GM23338 (cell line): ENCODE data around the gene UGT2B17. TPM values are rescaled to one million over a fixed set of nuclear protein-coding genes. Genes with fewer than 3 reads are reported as not detected.

Experiments used
- ATAC-seq: fragments of 200-7000 bp; cut with Tn5 transposase; 3 replicates; pipeline ENCODE4 v1.9.1; 2020
- DNase-seq: peaks from one replicate; pipeline ENCODE4 v3.0.0-alpha.2; 2015; ENCODE audit warnings: low spot score
- H2AFZ ChIP-seq: fragments of 200-600 bp; sonication (generic); 2 replicates; pipeline ENCODE4 v1.8.0; 2016; ENCODE audit warnings: antibody characterized with exemption, mild to moderate bottlenecking, moderate library complexity
- H3F3A ChIP-seq: fragments of 200-600 bp; sonication (generic); replicated peaks from 2 replicates; pipeline ENCODE4 v1.8.0; 2017; ENCODE audit warnings: antibody characterized with exemption, mixed run types, low read depth
- H3K27ac ChIP-seq: fragments of 200-600 bp; sonication (generic); 2 replicates; pipeline ENCODE4 v1.6.1; 2016; ENCODE audit warnings: low read depth
- H3K27me3 ChIP-seq: fragments of 200-600 bp; sonication (generic); 2 replicates; pipeline ENCODE4 v1.8.0; 2016; ENCODE audit warnings: mild to moderate bottlenecking, mixed run types, moderate library complexity; ENCODE audit not compliant: insufficient read depth
- H3K36me3 ChIP-seq: fragments of 200-600 bp; sonication (generic); 2 replicates; pipeline ENCODE4 v1.8.0; 2016; ENCODE audit warnings: mild to moderate bottlenecking; ENCODE audit not compliant: insufficient read depth
- H3K4me1 ChIP-seq: fragments of 200-600 bp; sonication (generic); 2 replicates; pipeline ENCODE4 v1.8.0; 2016; ENCODE audit warnings: mild to moderate bottlenecking, moderate library complexity; ENCODE audit not compliant: insufficient read depth
- H3K4me2 ChIP-seq: fragments of 200-600 bp; sonication (generic); 2 replicates; pipeline ENCODE4 v1.7.1; 2017; ENCODE audit warnings: mixed run types
- H3K4me3 ChIP-seq: fragments of 200-600 bp; sonication (generic); 2 replicates; pipeline ENCODE4 v1.6.1; 2016; ENCODE audit warnings: mixed run types
- H3K79me2 ChIP-seq: fragments of 200-600 bp; sonication (generic); replicated peaks from 2 replicates; pipeline ENCODE4 v1.8.0; 2017; ENCODE audit warnings: mild to moderate bottlenecking; ENCODE audit not compliant: insufficient read depth
- H3K9me2 ChIP-seq: fragments of 200-600 bp; sonication (generic); 2 replicates; pipeline ENCODE4 v1.8.0; 2017; ENCODE audit not compliant: insufficient read depth
- H4K20me1 ChIP-seq: fragments of 200-600 bp; sonication (generic); replicated peaks from 2 replicates; pipeline ENCODE4 v1.8.0; 2017; ENCODE audit warnings: mild to moderate bottlenecking; ENCODE audit not compliant: insufficient read depth
- H3K27ac Mint-ChIP-seq: 2 replicates; pipeline ENCODE4 v1.8.0; 2020; ENCODE audit warnings: inconsistent platforms, mild to moderate bottlenecking, moderate library complexity, mixed read lengths
- H3K27me3 Mint-ChIP-seq: 3 replicates; pipeline ENCODE4 v1.8.0; 2022; ENCODE audit warnings: low read depth, mild to moderate bottlenecking, moderate library complexity, mixed read lengths, inconsistent platforms; ENCODE audit not compliant: insufficient read depth, poor library complexity
- H3K36me3 Mint-ChIP-seq: 3 replicates; pipeline ENCODE4 v1.8.0; 2021; ENCODE audit warnings: low read depth, mild to moderate bottlenecking, inconsistent platforms, moderate library complexity, mixed read lengths
- H3K4me1 Mint-ChIP-seq: 3 replicates; pipeline ENCODE4 v1.8.0; 2020; ENCODE audit warnings: mild to moderate bottlenecking, inconsistent platforms, mixed read lengths
- H3K4me3 Mint-ChIP-seq: 3 replicates; pipeline ENCODE4 v1.8.0; 2021; ENCODE audit warnings: moderate library complexity, mild to moderate bottlenecking, inconsistent platforms, mixed read lengths
- H3K9me3 Mint-ChIP-seq: 3 replicates; pipeline ENCODE4 v1.8.0; 2020; ENCODE audit warnings: moderate library complexity, mild to moderate bottlenecking, inconsistent platforms, mixed read lengths
- CREB1 ChIP-seq: fragments of 250-450 bp; sonication (Bioruptor Pico); IDR thresholded peaks from 2 replicates; pipeline ENCODE4 v1.5.0; 2020; ENCODE audit warnings: low read depth, mild to moderate bottlenecking, moderate library complexity
- CTCF ChIP-seq, 2 experiments: fragments of 200-600 bp in 1 of 2; sonication (generic) in 1 of 2; conservative IDR thresholded peaks; 2 replicates each; pipeline versions ENCODE4 v1.5.1 to v1.6.1; 2016 to 2017; ENCODE audit warnings: antibody characterized with exemption in 2 of 2, low read depth in 2 of 2, mild to moderate bottlenecking in 2 of 2, moderate library complexity in 1 of 2
- ETS1 ChIP-seq: IDR thresholded peaks from 2 replicates; pipeline ENCODE4 v1.6.1; 2016; ENCODE audit warnings: antibody characterized with exemption
- EZH2 ChIP-seq: fragments of 200-600 bp; sonication (generic); IDR thresholded peaks from one replicate; pipeline ENCODE4 v1.8.0; 2017; ENCODE audit warnings: antibody characterized with exemption, mild to moderate bottlenecking, low read depth; ENCODE audit not compliant: unreplicated experiment
- EZH2phosphoT487 ChIP-seq: fragments of 200-600 bp; sonication (generic); IDR thresholded peaks from one replicate; pipeline ENCODE4 v1.8.1; 2018; ENCODE audit warnings: antibody characterized with exemption; ENCODE audit not compliant: unreplicated experiment
- JUNB ChIP-seq: IDR thresholded peaks from one replicate; pipeline ENCODE4 v1.6.1; 2016; ENCODE audit warnings: antibody characterized with exemption; ENCODE audit not compliant: unreplicated experiment
- NANOG ChIP-seq: IDR thresholded peaks from 2 replicates; pipeline ENCODE4 v1.6.1; 2016; ENCODE audit warnings: antibody characterized with exemption, borderline replicate concordance
- POLR2AphosphoS5 ChIP-seq: IDR thresholded peaks from 2 replicates; pipeline ENCODE4 v1.6.1; 2016; ENCODE audit warnings: antibody characterized with exemption, low read depth
- REST ChIP-seq: IDR thresholded peaks from one replicate; pipeline ENCODE4 v1.6.1; 2018; ENCODE audit warnings: antibody characterized with exemption; ENCODE audit not compliant: unreplicated experiment
- STAT1 ChIP-seq: IDR thresholded peaks from one replicate; pipeline ENCODE4 v1.6.1; 2016; ENCODE audit warnings: antibody characterized with exemption; ENCODE audit not compliant: unreplicated experiment
- ZNF114 ChIP-seq: fragments of 250-450 bp; sonication (Bioruptor Pico); IDR thresholded peaks from 2 replicates; pipeline ENCODE4 v1.5.0; 2020; ENCODE audit warnings: mild to moderate bottlenecking, moderate library complexity
- ZNF331 ChIP-seq: fragments of 250-450 bp; sonication (Bioruptor Pico); IDR thresholded peaks from 2 replicates; pipeline ENCODE4 v1.5.0; 2020; ENCODE audit warnings: low read depth, mild to moderate bottlenecking, moderate library complexity
- ZNF462 ChIP-seq: fragments of 250-450 bp; sonication (Bioruptor Pico); IDR thresholded peaks from 2 replicates; pipeline ENCODE4 v1.5.0; 2020; ENCODE audit warnings: mild to moderate bottlenecking, moderate library complexity
- polyA plus RNA-seq: library from polyadenylated mRNA; unstranded; fragments of >200 nt; fragmentation: Nextera tagmentation; extraction: Ambion mirVana; gene quantifications from 2 replicates; pipeline ENCODE4 v1.2.1, GENCODE V29; 2016
- total RNA-seq: library from RNA; depleted of rRNA; stranded (reverse); fragments of >200 nt; shearing (Covaris generic); gene quantifications from 2 replicates; pipeline ENCODE4 v1.2.3, GENCODE V29; 2014

Gene UGT2B17
- total and polyA plus RNA-seq, 2 experiments from 2014 or later = not detected

GRCh38 chr4:68520985-68521384 is 55.1 kb downstream of the UGT2B17 start:
- Histone ChIP-seq H3K4me3 (no peak overlapping the region), H3K27ac (no peak overlapping the region), H3K79me2 (no peaks in the 10 kb centered on the region), H3K36me3 (no peaks in the 10 kb centered on the region), H4K20me1 (no peaks in the 10 kb centered on the region), H3K4me2 (no peak overlapping the region), H3K9me2 (no peaks in the 10 kb centered on the region), H2AFZ (no peak overlapping the region), H3K27me3 (no peaks in the 10 kb centered on the region), H3F3A (no peaks in the 10 kb centered on the region), H3K4me1 (no peaks in the 10 kb centered on the region)
- no peak for DNase-seq
- Mint-ChIP-seq H3K27ac (no peak overlapping the region), H3K4me1 (no peaks in the 10 kb centered on the region), H3K9me3 (peaks cover 3% of the 10 kb centered on the region; the same call in 1 of the 3 replicates), H3K36me3 (no peaks in the 10 kb centered on the region; the same call in 2 of the 3 replicates), H3K4me3 (no peak overlapping the region), H3K27me3 (no peaks in the 10 kb centered on the region)
- TF ChIP-seq ZNF462 (CRISPR knock-in tag) = no peak
- TF ChIP-seq REST = no peak
- TF ChIP-seq STAT1 = no peak
- TF ChIP-seq POLR2AphosphoS5 = no peak
- no peak for TF ChIP-seq CREB1 (CRISPR knock-in tag)
- TF ChIP-seq ETS1 = no peak
- TF ChIP-seq ZNF331 = no peak
- no peak for TF ChIP-seq JUNB
- TF ChIP-seq EZH2phosphoT487 = no peak
- TF ChIP-seq CTCF (conservative IDR thresholded peaks at IDR 0.05; ENCODE audit: low read depth in 2 of 2) = no peak
- no peak for TF ChIP-seq EZH2
- TF ChIP-seq ZNF114 (CRISPR knock-in tag) = no peak
- TF ChIP-seq NANOG = no peak
- ATAC-seq = no peak
